ENCODE measurements around the gene CERK. TPM values are rescaled to one million over a fixed set of nuclear protein-coding genes. Genes with fewer than 3 reads are reported as not detected.

Gene CERK
- total RNA-seq, 1 donor from 2014 or later, result 46.3 TPM

DNA sequence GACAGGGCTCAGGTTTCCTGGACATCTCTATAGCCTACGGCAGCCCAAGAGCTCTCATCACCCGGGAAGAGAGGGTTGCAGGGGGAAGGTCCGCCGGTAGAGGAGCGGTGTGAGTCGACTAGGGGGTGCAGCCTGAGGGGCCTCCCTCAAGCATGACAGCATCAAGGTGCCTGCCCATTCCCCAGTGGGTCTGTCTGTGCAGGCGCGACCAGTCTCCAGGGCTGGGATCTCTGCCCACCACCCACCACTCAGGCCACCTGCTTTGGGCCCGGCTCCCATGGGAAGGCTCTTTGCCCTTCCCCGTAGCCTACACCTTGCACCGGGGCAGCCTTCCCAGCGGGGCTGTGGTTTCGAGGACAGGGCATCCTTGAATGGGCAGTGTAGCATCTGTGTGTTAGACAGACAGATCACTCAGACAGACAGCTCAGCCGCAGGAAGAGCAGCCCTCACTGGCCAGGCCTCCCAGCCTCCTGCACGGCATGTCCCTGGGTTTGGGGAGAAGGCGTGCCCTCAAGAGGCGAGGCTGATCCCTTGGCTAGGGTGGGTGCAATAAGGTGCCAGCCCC, 29.2 kb downstream of the CERK start:
- TF ChIP-seq, protein P1, sequence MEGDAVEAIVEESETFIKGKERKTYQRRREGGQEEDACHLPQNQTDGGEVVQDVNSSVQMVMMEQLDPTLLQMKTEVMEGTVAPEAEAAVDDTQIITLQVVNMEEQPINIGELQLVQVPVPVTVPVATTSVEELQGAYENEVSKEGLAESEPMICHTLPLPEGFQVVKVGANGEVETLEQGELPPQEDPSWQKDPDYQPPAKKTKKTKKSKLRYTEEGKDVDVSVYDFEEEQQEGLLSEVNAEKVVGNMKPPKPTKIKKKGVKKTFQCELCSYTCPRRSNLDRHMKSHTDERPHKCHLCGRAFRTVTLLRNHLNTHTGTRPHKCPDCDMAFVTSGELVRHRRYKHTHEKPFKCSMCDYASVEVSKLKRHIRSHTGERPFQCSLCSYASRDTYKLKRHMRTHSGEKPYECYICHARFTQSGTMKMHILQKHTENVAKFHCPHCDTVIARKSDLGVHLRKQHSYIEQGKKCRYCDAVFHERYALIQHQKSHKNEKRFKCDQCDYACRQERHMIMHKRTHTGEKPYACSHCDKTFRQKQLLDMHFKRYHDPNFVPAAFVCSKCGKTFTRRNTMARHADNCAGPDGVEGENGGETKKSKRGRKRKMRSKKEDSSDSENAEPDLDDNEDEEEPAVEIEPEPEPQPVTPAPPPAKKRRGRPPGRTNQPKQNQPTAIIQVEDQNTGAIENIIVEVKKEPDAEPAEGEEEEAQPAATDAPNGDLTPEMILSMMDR (IDR thresholded peaks at IDR 0.05; ENCODE audit: insufficient read depth, low read length, poor library complexity, severe bottlenecking), result no peak
- peaks cover 3% of the 10 kb centered on the region for H3K36me3 ChIP-seq (ENCODE audit: control insufficient read depth, insufficient read depth, low read length)
- no peak overlapping the region for H3K4me3 ChIP-seq (ENCODE audit: low read depth, low read length)
- H3K27me3 ChIP-seq (ENCODE audit: control insufficient read depth, insufficient read depth, low read length), result no peaks in the 10 kb centered on the region
- no peak for DNase-seq (ENCODE audit: low read depth)

DNA sequence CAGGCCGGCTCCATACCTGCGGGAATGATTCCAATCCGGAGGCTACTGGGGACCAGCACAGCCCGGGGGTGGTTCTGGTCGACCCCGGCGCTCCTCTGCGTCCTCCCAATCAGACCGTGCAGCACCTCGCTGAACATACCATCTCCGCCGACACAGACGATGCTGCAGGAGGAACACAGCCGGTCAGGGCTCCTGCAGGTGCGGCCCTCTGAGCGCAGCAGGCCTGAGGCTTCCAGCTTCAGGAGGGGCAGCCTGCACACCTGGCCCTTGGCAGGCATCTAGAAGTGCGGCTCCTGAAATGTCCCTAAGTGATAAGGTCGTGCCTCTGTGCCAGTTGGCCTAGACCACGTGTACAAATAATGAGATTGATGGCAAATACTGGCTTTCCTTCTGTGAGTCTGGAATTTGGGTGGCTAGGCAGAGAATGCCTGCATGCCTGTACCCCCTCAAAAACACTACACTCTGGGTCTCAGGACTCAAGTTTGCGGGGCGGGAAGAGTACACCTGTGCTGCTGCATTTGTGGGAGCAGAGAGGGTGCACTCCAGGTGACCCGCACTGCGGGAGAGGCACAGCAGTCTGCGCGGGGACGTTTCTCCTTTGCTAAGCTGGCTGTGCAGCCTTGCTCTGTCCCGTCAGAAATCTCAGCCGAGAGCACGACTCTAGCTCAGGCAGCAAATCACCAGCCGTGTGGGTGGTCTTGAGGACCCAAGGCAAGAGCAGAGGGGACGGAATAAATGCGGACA, 30.1 kb downstream of the CERK start:
- Histone ChIP-seq H3K27me3 (ENCODE audit: control insufficient read depth, insufficient read depth, low read length) (no peaks in the 10 kb centered on the region), H3K4me3 (ENCODE audit: low read depth, low read length) (no peak overlapping the region), H3K36me3 (ENCODE audit: control insufficient read depth, insufficient read depth, low read length) (peaks cover 3% of the 10 kb centered on the region)
- TF ChIP-seq, protein P1 (IDR thresholded peaks at IDR 0.05; ENCODE audit: insufficient read depth, low read length, poor library complexity, severe bottlenecking), result no peak
- DNase-seq (ENCODE audit: low read depth), result no peak

DNA sequence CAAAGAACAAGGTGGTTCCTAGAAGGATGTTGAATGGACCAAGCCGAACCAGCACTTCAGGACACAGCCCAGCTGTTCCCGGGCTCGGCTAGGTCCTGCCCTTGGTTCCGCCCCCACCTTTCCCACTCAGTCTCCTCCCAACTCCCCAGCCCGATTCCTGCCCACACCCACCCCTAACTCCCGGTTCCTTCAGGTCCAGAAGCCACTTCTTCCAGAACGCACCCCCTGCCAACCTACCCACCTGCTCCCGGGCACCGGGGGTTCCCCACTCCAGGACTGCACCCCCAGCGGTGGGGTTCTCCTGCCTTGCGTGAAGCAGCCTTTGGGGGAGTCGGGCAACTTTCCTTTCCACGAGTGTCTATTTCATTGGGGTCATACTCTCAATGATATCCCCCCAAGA, 30.7 kb downstream of the CERK start:
- TF ChIP-seq, protein P1 (IDR thresholded peaks at IDR 0.05; ENCODE audit: insufficient read depth, low read length, poor library complexity, severe bottlenecking), result no peak
- no peak for DNase-seq (ENCODE audit: low read depth)
- Histone ChIP-seq H3K4me3 (ENCODE audit: low read depth, low read length) (no peak overlapping the region), H3K27me3 (ENCODE audit: control insufficient read depth, insufficient read depth, low read length) (no peaks in the 10 kb centered on the region), H3K36me3 (ENCODE audit: control insufficient read depth, insufficient read depth, low read length) (peaks cover 3% of the 10 kb centered on the region)

DNA sequence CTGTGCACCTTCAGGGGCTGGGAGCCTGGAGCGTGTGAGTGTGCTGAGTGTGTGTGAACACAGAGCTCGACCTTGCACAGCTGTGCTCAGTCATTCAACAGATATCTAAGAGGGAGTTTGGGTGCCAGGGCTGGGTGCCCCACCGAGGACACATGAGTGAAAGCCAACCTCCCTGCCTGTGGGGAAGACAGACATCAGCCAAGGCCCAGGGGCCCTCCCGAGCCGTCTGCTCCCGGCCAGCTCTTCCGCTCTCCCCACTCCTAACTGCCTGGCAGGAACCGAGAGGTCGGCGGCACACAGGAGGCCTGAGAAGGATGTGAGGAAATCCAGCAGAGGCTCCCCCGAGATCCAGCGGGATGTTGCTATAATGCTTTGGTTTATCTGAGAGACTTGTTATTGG, 32.0 kb downstream of the CERK start:
- no peak for DNase-seq (ENCODE audit: low read depth)
- TF ChIP-seq, protein P1 (IDR thresholded peaks at IDR 0.05; ENCODE audit: insufficient read depth, low read length, poor library complexity, severe bottlenecking), result no peak
- peaks cover 5% of the 10 kb centered on the region for H3K36me3 ChIP-seq (ENCODE audit: control insufficient read depth, insufficient read depth, low read length)

DNA sequence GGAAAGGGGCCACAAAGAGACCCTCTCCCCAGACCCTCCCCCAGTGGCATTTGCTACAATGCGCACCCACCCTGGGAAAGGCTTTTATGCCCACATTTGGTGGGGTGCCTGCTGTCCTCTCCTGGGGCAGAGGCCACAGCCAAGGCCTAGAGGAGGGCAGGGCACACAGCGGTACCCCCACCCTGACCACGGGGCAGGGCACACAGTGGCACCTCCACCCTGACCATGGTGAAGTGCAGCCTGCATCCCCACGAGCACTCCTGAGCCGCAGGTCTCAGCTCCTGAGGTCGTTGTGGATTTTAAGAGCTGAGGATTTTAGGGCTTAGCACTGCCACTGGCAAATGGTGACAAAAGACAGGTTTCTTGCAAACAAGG, 34.1 kb downstream of the CERK start:
- Histone ChIP-seq H3K36me3 (ENCODE audit: control insufficient read depth, insufficient read depth, low read length) (peaks cover 5% of the 10 kb centered on the region), H3K4me3 (ENCODE audit: low read depth, low read length) (no peak overlapping the region), H3K27me3 (ENCODE audit: control insufficient read depth, insufficient read depth, low read length) (no peaks in the 10 kb centered on the region)
- TF ChIP-seq, protein P1 (IDR thresholded peaks at IDR 0.05; ENCODE audit: insufficient read depth, low read length, poor library complexity, severe bottlenecking), result no peak
- no peak for DNase-seq (ENCODE audit: low read depth)

More for the DNA sequence above, 32.0 kb downstream of the CERK start:
- H3K4me3 ChIP-seq (ENCODE audit: low read depth, low read length), result no peak overlapping the region
- no peaks in the 10 kb centered on the region for H3K27me3 ChIP-seq (ENCODE audit: control insufficient read depth, insufficient read depth, low read length)

Measured in kidney epithelial cell (primary cell).